ENCODE data around the gene KATNIP.

The KATNIP gene

GRCh38 chr16:27518226-27518625 lies 31.7 kb upstream of the KATNIP start:
- peaks cover 4% of the 10 kb centered on the region for H3K4me1 ChIP-seq (ENCODE audit: control insufficient read depth, insufficient read depth, low read length)

GRCh38 chr16:27520982-27521673 lies 28.8 kb upstream of the KATNIP start:
- Histone ChIP-seq H3K9me3 (replicated peaks; ENCODE audit: low read length) (no peaks in the 10 kb centered on the region), H3K4me2 (ENCODE audit: low read length) (no peak overlapping the region), H3K4me1 (ENCODE audit: control insufficient read depth, insufficient read depth, low read length) (peaks cover 4% of the 10 kb centered on the region), H3K36me3 (ENCODE audit: insufficient read depth, low read length) (peaks cover 56% of the 10 kb centered on the region), H3K4me3 (ENCODE audit: low read length) (no peak overlapping the region), H3K9ac (ENCODE audit: low read depth, low read length) (no peak overlapping the region), H3K27me3 (ENCODE audit: control insufficient read depth, insufficient read depth, low read length) (no peaks in the 10 kb centered on the region)

More at GRCh38 chr16:27518226-27518625, 31.7 kb upstream of the KATNIP start:
- Histone ChIP-seq H3K4me2 (ENCODE audit: low read length) (no peak overlapping the region), H3K4me3 (ENCODE audit: low read length) (no peak overlapping the region), H3K9ac (ENCODE audit: low read depth, low read length) (no peak overlapping the region), H3K9me3 (replicated peaks; ENCODE audit: low read length) (no peaks in the 10 kb centered on the region), H3K27me3 (ENCODE audit: control insufficient read depth, insufficient read depth, low read length) (no peaks in the 10 kb centered on the region), H3K36me3 (ENCODE audit: insufficient read depth, low read length) (peaks cover 33% of the 10 kb centered on the region)

- H3K4me1 ChIP-seq (ENCODE audit: control insufficient read depth, insufficient read depth, low read length) = peaks cover 4% of the 10 kb centered on the region
- H3K9ac ChIP-seq (ENCODE audit: low read depth, low read length) = no peak overlapping the region
- H3K36me3 ChIP-seq (ENCODE audit: insufficient read depth, low read length) = peaks cover 67% of the 10 kb centered on the region
- H3K4me3 ChIP-seq (ENCODE audit: low read length) = no peak overlapping the region
- no peaks in the 10 kb centered on the region for H3K27me3 ChIP-seq (ENCODE audit: control insufficient read depth, insufficient read depth, low read length)
- H3K9me3 ChIP-seq (replicated peaks; ENCODE audit: low read length) = no peaks in the 10 kb centered on the region
- no peak overlapping the region for H3K4me2 ChIP-seq (ENCODE audit: low read length)
These were observed 27.7 kb upstream of the KATNIP start for GRCh38 chr16:27522173-27522707.

GRCh38 chr16:27526180-27526579 lies 23.8 kb upstream of the KATNIP start:
- peaks cover 81% of the 10 kb centered on the region for H3K36me3 ChIP-seq (ENCODE audit: insufficient read depth, low read length)
- H3K27me3 ChIP-seq (ENCODE audit: control insufficient read depth, insufficient read depth, low read length) = no peaks in the 10 kb centered on the region
- H3K4me2 ChIP-seq (ENCODE audit: low read length) = no peak overlapping the region

GRCh38 chr16:27528294-27528693 lies 21.6 kb upstream of the KATNIP start:
- Histone ChIP-seq H3K36me3 (ENCODE audit: insufficient read depth, low read length) (peaks cover 78% of the 10 kb centered on the region), H3K9ac (ENCODE audit: low read depth, low read length) (no peak overlapping the region), H3K4me1 (ENCODE audit: control insufficient read depth, insufficient read depth, low read length) (peaks cover 12% of the 10 kb centered on the region), H3K9me3 (replicated peaks; ENCODE audit: low read length) (no peaks in the 10 kb centered on the region), H3K27me3 (ENCODE audit: control insufficient read depth, insufficient read depth, low read length) (no peaks in the 10 kb centered on the region), H3K4me2 (ENCODE audit: low read length) (no peak overlapping the region), H3K4me3 (ENCODE audit: low read length) (no peak overlapping the region)

More at GRCh38 chr16:27526180-27526579, 23.8 kb upstream of the KATNIP start:
- H3K4me1 ChIP-seq (ENCODE audit: control insufficient read depth, insufficient read depth, low read length) = peaks cover 14% of the 10 kb centered on the region
- no peak overlapping the region for H3K9ac ChIP-seq (ENCODE audit: low read depth, low read length)
- H3K4me3 ChIP-seq (ENCODE audit: low read length) = no peak overlapping the region
- H3K9me3 ChIP-seq (replicated peaks; ENCODE audit: low read length) = no peaks in the 10 kb centered on the region

- H3K9me3 ChIP-seq (replicated peaks; ENCODE audit: low read length) = no peaks in the 10 kb centered on the region
- peak overlapping the region; percentile 3 for H3K4me2 ChIP-seq (ENCODE audit: low read length)
- no peak overlapping the region for H3K9ac ChIP-seq (ENCODE audit: low read depth, low read length)
- peaks cover 77% of the 10 kb centered on the region for H3K36me3 ChIP-seq (ENCODE audit: insufficient read depth, low read length)
- peaks cover 12% of the 10 kb centered on the region for H3K4me1 ChIP-seq (ENCODE audit: control insufficient read depth, insufficient read depth, low read length)
- H3K4me3 ChIP-seq (ENCODE audit: low read length) = no peak overlapping the region
- no peaks in the 10 kb centered on the region for H3K27me3 ChIP-seq (ENCODE audit: control insufficient read depth, insufficient read depth, low read length)
These were observed 20.0 kb upstream of the KATNIP start for GRCh38 chr16:27529962-27530361.

- Histone ChIP-seq H3K36me3 (ENCODE audit: insufficient read depth, low read length) (peaks cover 73% of the 10 kb centered on the region), H3K4me3 (ENCODE audit: low read length) (no peak overlapping the region)
These were observed 18.8 kb upstream of the KATNIP start for GRCh38 chr16:27531186-27531585.

GRCh38 chr16:27531826-27532800 lies 17.8 kb upstream of the KATNIP start:
- no peaks in the 10 kb centered on the region for H3K9me3 ChIP-seq (replicated peaks; ENCODE audit: low read length)
- H3K4me3 ChIP-seq (ENCODE audit: low read length) = no peak overlapping the region
- H3K9ac ChIP-seq (ENCODE audit: low read depth, low read length) = no peak overlapping the region
- no peaks in the 10 kb centered on the region for H3K27me3 ChIP-seq (ENCODE audit: control insufficient read depth, insufficient read depth, low read length)
- peaks cover 12% of the 10 kb centered on the region for H3K4me1 ChIP-seq (ENCODE audit: control insufficient read depth, insufficient read depth, low read length)
- H3K4me2 ChIP-seq (ENCODE audit: low read length) = no peak overlapping the region
- peaks cover 73% of the 10 kb centered on the region for H3K36me3 ChIP-seq (ENCODE audit: insufficient read depth, low read length)

More at GRCh38 chr16:27531186-27531585, 18.8 kb upstream of the KATNIP start:
- Histone ChIP-seq H3K9ac (ENCODE audit: low read depth, low read length) (no peak overlapping the region), H3K4me1 (ENCODE audit: control insufficient read depth, insufficient read depth, low read length) (peaks cover 12% of the 10 kb centered on the region), H3K4me2 (ENCODE audit: low read length) (no peak overlapping the region), H3K9me3 (replicated peaks; ENCODE audit: low read length) (no peaks in the 10 kb centered on the region), H3K27me3 (ENCODE audit: control insufficient read depth, insufficient read depth, low read length) (no peaks in the 10 kb centered on the region)

GRCh38 chr16:27534256-27534655 lies 15.7 kb upstream of the KATNIP start:
- H3K4me2 ChIP-seq (ENCODE audit: low read length) = no peak overlapping the region
- H3K27me3 ChIP-seq (ENCODE audit: control insufficient read depth, insufficient read depth, low read length) = no peaks in the 10 kb centered on the region
- H3K9ac ChIP-seq (ENCODE audit: low read depth, low read length) = no peak overlapping the region
- peaks cover 12% of the 10 kb centered on the region for H3K4me1 ChIP-seq (ENCODE audit: control insufficient read depth, insufficient read depth, low read length)
- H3K36me3 ChIP-seq (ENCODE audit: insufficient read depth, low read length) = peaks cover 69% of the 10 kb centered on the region
- H3K9me3 ChIP-seq (replicated peaks; ENCODE audit: low read length) = no peaks in the 10 kb centered on the region
- no peak overlapping the region for H3K4me3 ChIP-seq (ENCODE audit: low read length)

GRCh38 chr16:27538528-27538927 lies 11.4 kb upstream of the KATNIP start:
- no peaks in the 10 kb centered on the region for H3K27me3 ChIP-seq (ENCODE audit: control insufficient read depth, insufficient read depth, low read length)
- peaks cover 79% of the 10 kb centered on the region for H3K36me3 ChIP-seq (ENCODE audit: insufficient read depth, low read length)
- H3K9me3 ChIP-seq (replicated peaks; ENCODE audit: low read length) = no peaks in the 10 kb centered on the region
- no peak overlapping the region for H3K9ac ChIP-seq (ENCODE audit: low read depth, low read length)
- H3K4me2 ChIP-seq (ENCODE audit: low read length) = no peak overlapping the region
- no peak overlapping the region for H3K4me3 ChIP-seq (ENCODE audit: low read length)
- no peaks in the 10 kb centered on the region for H3K4me1 ChIP-seq (ENCODE audit: control insufficient read depth, insufficient read depth, low read length)

GRCh38 chr16:27539120-27539519 lies 10.8 kb upstream of the KATNIP start:
- H3K36me3 ChIP-seq (ENCODE audit: insufficient read depth, low read length) = peaks cover 82% of the 10 kb centered on the region

More at GRCh38 chr16:27539120-27539519, 10.8 kb upstream of the KATNIP start:
- no peak overlapping the region for H3K4me3 ChIP-seq (ENCODE audit: low read length)
- H3K4me1 ChIP-seq (ENCODE audit: control insufficient read depth, insufficient read depth, low read length) = no peaks in the 10 kb centered on the region
- no peaks in the 10 kb centered on the region for H3K27me3 ChIP-seq (ENCODE audit: control insufficient read depth, insufficient read depth, low read length)
- H3K9me3 ChIP-seq (replicated peaks; ENCODE audit: low read length) = no peaks in the 10 kb centered on the region
- no peak overlapping the region for H3K4me2 ChIP-seq (ENCODE audit: low read length)
- H3K9ac ChIP-seq (ENCODE audit: low read depth, low read length) = no peak overlapping the region

Data from skeletal muscle satellite cell (primary cell).